Keratinocyte (primary cell): ENCODE measurements around the gene PTAR1. TPM values are rescaled to one million over a fixed set of nuclear protein-coding genes. Genes with fewer than 3 reads are reported as not detected.

Source experiments
- DNase-seq: peaks from one replicate; pipeline ENCODE4 v3.0.0-alpha.2; 2011; ENCODE audit warnings: low read depth, missing footprints, low spot score
- FAIRE-seq: peaks from 2 replicates; lab custom pipeline; 2011; peaks lifted over from hg19 to GRCh38; lab: Jason Lieb, UNC
- H2AFZ ChIP-seq: 2 replicates; pipeline ENCODE4 v1.6.0; 2012; ENCODE audit warnings: low read length, control low read depth, inconsistent platforms; ENCODE audit not compliant: control insufficient read depth
- H3K27ac ChIP-seq: 2 replicates; pipeline ENCODE4 v1.5.1; 2011; ENCODE audit warnings: low read length; ENCODE audit not compliant: control insufficient read depth, insufficient read depth
- H3K27me3 ChIP-seq: 3 replicates; pipeline ENCODE4 v1.6.0; 2011; ENCODE audit warnings: low read length; ENCODE audit not compliant: control insufficient read depth, insufficient read depth; ENCODE audit errors: extremely low read depth
- H3K36me3 ChIP-seq, 2 experiments: 2 replicates in 1 of 2; 3 replicates in 1 of 2; pipeline ENCODE4 v1.5.1; 2011; ENCODE audit warnings: low read length in 2 of 2, mild to moderate bottlenecking in 1 of 2; ENCODE audit not compliant: control insufficient read depth in 2 of 2, insufficient read depth in 2 of 2; ENCODE audit errors: extremely low read depth in 1 of 2
- H3K4me1 ChIP-seq: 3 replicates; pipeline ENCODE4 v1.5.1; 2011; ENCODE audit warnings: low read length; ENCODE audit not compliant: control insufficient read depth, insufficient read depth; ENCODE audit errors: extremely low read depth
- H3K4me2 ChIP-seq: 3 replicates; pipeline ENCODE4 v1.6.0; 2011; ENCODE audit warnings: low read depth, low read length; ENCODE audit not compliant: control insufficient read depth, insufficient read depth; ENCODE audit errors: extremely low read depth
- H3K4me3 ChIP-seq, 3 experiments: fragments of 200-600 bp in 1 of 3; sonication (generic) in 1 of 3; 2 replicates in 2 of 3; 3 replicates in 1 of 3; pipeline ENCODE4 v1.5.1; 2011 to 2016; ENCODE audit warnings: low read length in 3 of 3, mild to moderate bottlenecking in 3 of 3, control low read depth in 2 of 3, inconsistent platforms in 1 of 3, low read depth in 1 of 3, mixed read lengths in 1 of 3, mixed run types in 1 of 3, moderate library complexity in 1 of 3; ENCODE audit not compliant: control insufficient read depth in 2 of 3, insufficient read depth in 2 of 3; ENCODE audit errors: extremely low read depth in 1 of 3
- H3K79me2 ChIP-seq: 2 replicates; pipeline ENCODE4 v1.6.0; 2012; ENCODE audit warnings: low read length; ENCODE audit not compliant: control insufficient read depth, insufficient read depth
- H3K9ac ChIP-seq: 3 replicates; pipeline ENCODE4 v1.6.0; 2011; ENCODE audit warnings: low read length; ENCODE audit not compliant: control insufficient read depth, insufficient read depth; ENCODE audit errors: extremely low read depth
- H3K9me1 ChIP-seq: 3 replicates; pipeline ENCODE4 v1.6.0; 2011; ENCODE audit warnings: low read length; ENCODE audit not compliant: control insufficient read depth, insufficient read depth; ENCODE audit errors: extremely low read depth
- H3K9me3 ChIP-seq: 2 replicates; pipeline ENCODE4 v1.5.1; 2012; ENCODE audit warnings: low read depth, low read length; ENCODE audit not compliant: control insufficient read depth
- H4K20me1 ChIP-seq: 3 replicates; pipeline ENCODE4 v1.6.0; 2011; ENCODE audit warnings: low read length; ENCODE audit not compliant: control insufficient read depth, insufficient read depth; ENCODE audit errors: extremely low read depth
- EZH2 ChIP-seq: IDR thresholded peaks from one replicate; pipeline ENCODE4 v1.6.1; 2012; ENCODE audit warnings: inconsistent platforms, mild to moderate bottlenecking, low read length, moderate library complexity
- dilution Hi-C: fragments of 300-500 bp; cut with MboI; formaldehyde crosslinking; loops from one replicate; pipeline ENCODE4 v1.7.0; 2020; ENCODE audit warnings: low sequenced_read_pairs; ENCODE audit not compliant: extremely low pct_ligation_motif_present
- polyA plus RNA-seq, 5 experiments: library from polyadenylated mRNA; depleted of rRNA in 3 of 5; stranded (reverse) in 3 of 5; stranded (forward) in 1 of 5; unstranded in 1 of 5; fragments of >200 nt; gene quantifications; 1 replicate in 1 of 5; 2 replicates in 3 of 5; 3 replicates in 1 of 5; pipeline versions ENCODE4 v1.2.1 to v1.2.3, GENCODE V29; 2011 to 2012; ENCODE audit warnings: missing spikeins in 2 of 5, low read depth in 1 of 5, low replicate concordance in 1 of 5
- TF ChIP-seq, protein P1 (sequence below), 3 experiments: IDR thresholded peaks in 1 of 3; conservative IDR thresholded peaks in 1 of 3; optimal IDR thresholded peaks in 1 of 3; 2 replicates in 2 of 3; 3 replicates in 1 of 3; pipeline versions ENCODE3 to v1.5.1; 2011; ENCODE audit warnings: low read length in 3 of 3, mild to moderate bottlenecking in 3 of 3, moderate library complexity in 2 of 3, control low read depth in 1 of 3, inconsistent platforms in 1 of 3; ENCODE audit not compliant: insufficient read depth in 2 of 3; ENCODE audit errors: extremely low read depth in 1 of 3

The PTAR1 gene
- polyA plus RNA-seq, 1 donor (not counting 4 experiments of a cell fraction or from before 2014, with no cell fraction given), result 15.5 TPM

- dilution Hi-C loops, result no loop called here
- Histone ChIP-seq H3K36me3 (no peaks in the 10 kb centered on the region), H3K27me3 (no peaks in the 10 kb centered on the region), H3K4me2 (no peak overlapping the region), H2AFZ (no peak overlapping the region), H3K9me3 (no peaks in the 10 kb centered on the region), H3K9me1 (no peaks in the 10 kb centered on the region), H3K4me1 (no peaks in the 10 kb centered on the region), H3K9ac (no peak overlapping the region), H4K20me1 (no peaks in the 10 kb centered on the region), H3K27ac (no peak overlapping the region), H3K4me3 (no peak overlapping the region), H3K79me2 (no peaks in the 10 kb centered on the region)
- no peak for TF ChIP-seq EZH2
- no peak for FAIRE-seq
- DNase-seq, result no peak
These were observed 62.3 kb downstream of the PTAR1 start for GRCh38 chr9:69697475-69697874.

DNA sequence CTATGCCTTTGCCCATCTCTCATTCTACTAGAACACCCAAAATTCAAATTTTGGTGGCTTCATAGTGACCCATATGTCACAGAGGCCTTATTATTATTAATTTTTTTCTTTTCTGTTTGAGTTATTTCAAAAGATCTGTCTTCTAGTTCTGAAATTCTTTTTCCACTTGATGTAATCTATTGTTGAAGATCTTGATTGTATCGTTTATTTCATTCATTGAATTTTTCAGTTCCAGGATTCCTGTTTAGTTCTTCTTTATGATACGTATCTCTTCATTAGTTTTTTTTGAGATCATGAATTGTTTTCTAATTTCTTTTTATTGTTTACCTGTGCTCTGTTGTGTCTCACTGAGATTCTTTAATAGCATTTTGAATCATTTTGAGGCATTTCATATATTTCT, 63.0 kb downstream of the PTAR1 start:
- no peak for FAIRE-seq
- Histone ChIP-seq H2AFZ (no peak overlapping the region), H3K4me2 (no peak overlapping the region), H3K27ac (no peak overlapping the region), H3K4me1 (no peaks in the 10 kb centered on the region), H3K9ac (no peak overlapping the region), H3K9me1 (no peaks in the 10 kb centered on the region), H4K20me1 (no peaks in the 10 kb centered on the region), H3K4me3 (no peak overlapping the region), H3K9me3 (no peaks in the 10 kb centered on the region), H3K36me3 (no peaks in the 10 kb centered on the region), H3K79me2 (no peaks in the 10 kb centered on the region), H3K27me3 (no peaks in the 10 kb centered on the region)
- no peak for TF ChIP-seq EZH2
- TF ChIP-seq, protein P1, sequence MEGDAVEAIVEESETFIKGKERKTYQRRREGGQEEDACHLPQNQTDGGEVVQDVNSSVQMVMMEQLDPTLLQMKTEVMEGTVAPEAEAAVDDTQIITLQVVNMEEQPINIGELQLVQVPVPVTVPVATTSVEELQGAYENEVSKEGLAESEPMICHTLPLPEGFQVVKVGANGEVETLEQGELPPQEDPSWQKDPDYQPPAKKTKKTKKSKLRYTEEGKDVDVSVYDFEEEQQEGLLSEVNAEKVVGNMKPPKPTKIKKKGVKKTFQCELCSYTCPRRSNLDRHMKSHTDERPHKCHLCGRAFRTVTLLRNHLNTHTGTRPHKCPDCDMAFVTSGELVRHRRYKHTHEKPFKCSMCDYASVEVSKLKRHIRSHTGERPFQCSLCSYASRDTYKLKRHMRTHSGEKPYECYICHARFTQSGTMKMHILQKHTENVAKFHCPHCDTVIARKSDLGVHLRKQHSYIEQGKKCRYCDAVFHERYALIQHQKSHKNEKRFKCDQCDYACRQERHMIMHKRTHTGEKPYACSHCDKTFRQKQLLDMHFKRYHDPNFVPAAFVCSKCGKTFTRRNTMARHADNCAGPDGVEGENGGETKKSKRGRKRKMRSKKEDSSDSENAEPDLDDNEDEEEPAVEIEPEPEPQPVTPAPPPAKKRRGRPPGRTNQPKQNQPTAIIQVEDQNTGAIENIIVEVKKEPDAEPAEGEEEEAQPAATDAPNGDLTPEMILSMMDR (optimal IDR thresholded peaks at IDR 0.05 in 1 of 3, IDR thresholded peaks at IDR 0.05 in 1 of 3, conservative IDR thresholded peaks at IDR 0.05 in 1 of 3; ENCODE audit: extremely low read depth in 1 of 3, insufficient read depth in 2 of 3, low read length in 3 of 3), result no peak
- dilution Hi-C loops, result no loop called here
- DNase-seq, result no peak

GRCh38 chr9:69689991-69690538, 69.7 kb downstream of the PTAR1 start:
- Histone ChIP-seq H3K9me1 (no peaks in the 10 kb centered on the region), H4K20me1 (no peaks in the 10 kb centered on the region), H3K79me2 (no peaks in the 10 kb centered on the region), H3K4me1 (no peaks in the 10 kb centered on the region), H3K4me2 (no peak overlapping the region), H3K9me3 (no peaks in the 10 kb centered on the region), H3K27me3 (no peaks in the 10 kb centered on the region), H2AFZ (no peak overlapping the region), H3K9ac (no peak overlapping the region), H3K27ac (no peak overlapping the region), H3K4me3 (no peak overlapping the region), H3K36me3 (no peaks in the 10 kb centered on the region)
- DNase-seq (no peak), FAIRE-seq (no peak)
- dilution Hi-C loops, result no loop called here
- TF ChIP-seq, protein P1 (optimal IDR thresholded peaks at IDR 0.05 in 1 of 3, IDR thresholded peaks at IDR 0.05 in 1 of 3, conservative IDR thresholded peaks at IDR 0.05 in 1 of 3; ENCODE audit: extremely low read depth in 1 of 3, insufficient read depth in 2 of 3, low read length in 3 of 3), result no peak
- TF ChIP-seq EZH2, result no peak
